Activated CD8-positive, alpha-beta memory T cell treated with anti-CD3 and anti-CD28 coated beads, Interleukin-2, amount 50 U/mL, for 1 hour (primary cell): Measurements from ENCODE around the gene SCGB1D2.
"Not testable (repeated sequence)": the region's sequence is repeated elsewhere in the genome, so short reads cannot be mapped to it uniquely, and the experiment has no call there.

Source experiments
- DNase-seq: peaks from one replicate; pipeline ENCODE4 v3.0.0-alpha.2; 2020; ENCODE audit errors: extremely low read depth

The SCGB1D2 gene, protein sequence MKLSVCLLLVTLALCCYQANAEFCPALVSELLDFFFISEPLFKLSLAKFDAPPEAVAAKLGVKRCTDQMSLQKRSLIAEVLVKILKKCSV

DNA sequence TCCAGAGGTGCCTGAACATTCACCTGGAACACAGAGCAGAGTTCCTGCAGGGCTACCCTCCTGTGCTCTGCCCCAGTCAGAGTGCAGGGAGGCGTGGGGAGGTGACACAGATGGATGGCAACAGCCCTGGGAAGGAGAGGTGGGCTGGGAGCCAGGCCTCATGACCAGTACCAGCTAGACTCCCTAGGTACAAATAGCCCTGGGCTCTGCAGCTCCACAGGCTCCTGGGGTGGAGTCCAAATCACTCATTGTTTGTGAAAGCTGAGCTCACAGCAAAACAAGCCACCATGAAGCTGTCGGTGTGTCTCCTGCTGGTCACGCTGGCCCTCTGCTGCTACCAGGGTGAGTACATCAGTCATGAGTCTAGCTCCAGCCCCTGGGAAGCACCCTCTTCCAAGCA, at the start of gene SCGB1D2:
Gene SCGB1D2 (plus strand): TSS at position 219 of the 400 bp plus-strand sequence. CDS start 69 bp downstream, at position 288.
- DNase-seq, result no peak

- DNase-seq, result no peak
Measured at GRCh38 chr11:62193952-62194351, 48.1 kb upstream of the SCGB1D2 start.

DNA sequence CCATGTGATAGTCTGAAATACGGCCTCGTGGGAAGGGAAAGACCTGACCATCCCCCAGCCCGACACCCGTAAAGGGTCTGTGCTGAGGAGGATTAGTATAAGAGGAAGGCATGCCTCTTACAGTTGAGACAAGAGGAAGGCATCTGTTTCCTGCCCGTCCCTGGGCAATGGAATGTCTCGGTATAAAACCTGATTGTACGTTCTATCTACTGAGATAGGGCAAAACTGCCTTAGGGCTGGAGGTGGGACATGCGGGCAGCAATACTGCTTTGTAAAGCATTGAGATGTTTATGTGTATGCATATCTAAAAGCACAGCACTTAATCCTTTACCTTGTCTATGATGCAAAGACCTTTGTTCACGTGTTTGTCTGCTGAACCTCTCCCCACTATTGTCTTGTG, 47.0 kb upstream of the SCGB1D2 start:
- DNase-seq, result not testable (repeated sequence)

- no peak for DNase-seq
Measured at GRCh38 chr11:62195945-62196344, 46.1 kb upstream of the SCGB1D2 start.

DNA sequence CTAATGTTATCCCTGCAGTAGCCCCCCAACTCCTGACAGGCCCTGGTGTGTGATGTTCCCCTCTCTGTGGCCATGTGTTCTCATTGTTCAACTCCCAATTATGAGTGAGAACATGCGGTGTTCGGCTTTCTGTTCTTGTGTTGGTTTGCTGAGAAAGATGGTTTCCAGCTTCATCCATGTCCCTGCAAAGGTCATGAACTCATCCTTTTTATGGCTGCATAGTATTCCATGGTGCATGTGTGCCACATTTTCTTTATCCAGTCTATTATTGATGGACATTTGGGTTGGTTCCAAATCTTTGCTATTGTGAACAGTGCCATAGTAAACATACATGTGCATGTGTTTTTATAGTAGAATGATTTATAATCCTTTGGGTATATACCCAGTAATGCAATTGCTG, 44.6 kb upstream of the SCGB1D2 start:
- DNase-seq, result not testable (repeated sequence)

DNA sequence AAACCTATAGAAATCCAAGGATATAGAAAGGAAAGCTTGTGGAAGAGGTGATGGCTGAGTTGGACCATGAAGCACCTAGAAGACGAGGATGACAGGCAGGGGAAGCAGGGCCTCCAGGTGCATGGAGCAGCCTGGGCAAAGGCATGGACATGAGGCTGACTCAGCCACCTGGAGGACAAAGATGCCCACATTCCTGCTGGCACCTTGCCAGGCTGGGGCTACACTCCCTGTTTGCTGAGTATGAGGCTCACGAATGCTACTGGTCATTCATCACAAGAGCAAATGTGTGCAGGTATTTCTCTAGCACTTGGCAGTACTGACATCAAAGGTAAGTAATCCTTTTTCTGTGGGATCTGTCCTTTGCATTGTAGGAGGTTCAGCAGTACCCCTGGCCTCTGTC, 40.7 kb upstream of the SCGB1D2 start:
- no peak for DNase-seq

DNA sequence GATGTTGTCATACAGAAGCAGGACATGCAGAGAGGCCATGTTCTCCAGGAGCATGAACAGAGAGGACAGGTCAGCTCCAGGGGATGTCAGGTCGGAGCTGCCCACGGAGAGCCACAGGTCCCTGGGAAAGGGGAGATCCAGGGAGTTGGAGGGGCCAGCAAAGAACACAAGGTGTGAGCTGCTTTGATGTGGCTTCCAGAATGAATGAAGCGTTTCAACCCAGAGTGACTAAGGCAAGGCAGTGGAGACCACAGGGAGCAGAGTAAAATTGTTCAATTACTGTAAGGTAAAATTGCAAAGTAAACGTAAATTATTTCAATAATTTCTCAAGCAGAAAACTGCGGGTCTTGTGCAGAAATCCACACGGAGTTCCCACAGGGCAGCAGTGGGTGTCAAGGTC, 39.1 kb upstream of the SCGB1D2 start:
- no peak for DNase-seq

DNA sequence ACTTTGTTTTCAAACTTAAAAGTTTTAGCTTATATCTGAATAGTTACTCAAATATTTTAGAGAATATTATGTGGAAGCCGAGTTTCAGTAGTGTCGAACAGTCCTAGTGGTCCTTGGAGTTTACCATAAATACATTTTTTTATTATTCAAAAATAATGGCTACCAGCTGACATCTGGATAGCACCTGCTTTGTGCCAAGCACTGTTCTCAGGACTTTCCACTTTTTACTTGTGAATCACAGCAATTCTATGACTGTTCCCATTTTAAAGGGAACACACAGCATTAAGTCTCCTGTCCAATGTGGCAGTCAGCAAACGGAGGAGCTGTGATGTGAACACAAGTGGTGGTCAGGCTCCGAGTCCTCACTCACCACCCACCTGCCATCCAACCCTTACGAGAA, 37.6 kb upstream of the SCGB1D2 start:
- no peak for DNase-seq

- DNase-seq, result no peak
Measured at GRCh38 chr11:62205441-62205840, 36.6 kb upstream of the SCGB1D2 start.

DNA sequence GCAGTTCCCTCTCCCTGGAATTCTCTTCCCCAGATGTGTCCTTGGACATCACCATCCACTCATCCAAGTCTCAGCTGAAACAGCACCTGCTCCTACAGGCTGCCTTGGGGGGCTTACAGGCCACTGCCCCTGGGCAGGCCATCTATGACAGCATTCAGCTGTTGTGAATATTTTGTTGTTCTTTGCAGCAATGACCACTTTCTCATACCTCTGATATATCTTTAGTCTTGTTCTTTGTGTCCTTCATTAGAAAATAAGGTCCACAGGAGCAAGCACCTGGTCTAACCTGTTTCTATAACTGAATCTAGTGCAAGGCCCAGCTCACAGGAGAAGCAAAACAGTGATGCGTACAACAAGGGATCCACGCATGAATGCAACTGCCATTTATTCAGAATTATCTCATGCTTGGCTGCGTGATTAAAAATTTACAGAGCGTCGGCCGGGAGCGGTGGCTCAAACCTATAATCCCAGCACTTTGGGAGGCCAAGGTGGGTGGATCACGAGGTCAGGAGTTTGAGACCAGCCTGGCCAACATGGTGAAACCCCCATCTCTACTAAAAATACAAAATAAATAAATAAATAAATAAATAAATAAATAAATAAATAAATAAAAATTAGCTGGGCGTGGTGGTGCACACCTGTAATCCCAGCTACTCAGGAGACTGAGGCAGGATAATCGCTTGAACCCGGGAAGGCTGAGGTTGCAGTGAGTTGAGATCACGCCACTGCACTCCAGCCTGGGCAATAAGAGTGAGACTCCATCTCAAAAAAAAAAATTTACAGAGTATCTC, 35.6 kb upstream of the SCGB1D2 start:
- DNase-seq, result not testable (repeated sequence)

DNA sequence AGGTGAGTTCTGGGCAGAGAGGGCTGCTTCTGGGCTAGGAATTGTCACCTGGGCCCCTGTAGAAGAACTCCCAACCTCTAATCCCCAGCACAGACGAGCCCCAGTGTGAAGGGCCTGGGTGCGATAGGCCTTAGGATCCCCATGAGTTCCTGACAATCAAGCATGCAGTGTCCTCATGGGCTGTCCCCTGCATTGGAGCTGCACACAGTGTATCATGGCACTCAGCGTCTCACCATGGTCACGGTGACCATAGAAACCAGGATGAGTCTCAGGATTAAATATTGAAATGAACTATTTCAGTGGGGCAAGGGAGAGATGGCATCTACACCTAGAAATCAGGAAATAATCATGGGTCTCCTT, 33.3 kb upstream of the SCGB1D2 start:
- DNase-seq, result no peak

DNA sequence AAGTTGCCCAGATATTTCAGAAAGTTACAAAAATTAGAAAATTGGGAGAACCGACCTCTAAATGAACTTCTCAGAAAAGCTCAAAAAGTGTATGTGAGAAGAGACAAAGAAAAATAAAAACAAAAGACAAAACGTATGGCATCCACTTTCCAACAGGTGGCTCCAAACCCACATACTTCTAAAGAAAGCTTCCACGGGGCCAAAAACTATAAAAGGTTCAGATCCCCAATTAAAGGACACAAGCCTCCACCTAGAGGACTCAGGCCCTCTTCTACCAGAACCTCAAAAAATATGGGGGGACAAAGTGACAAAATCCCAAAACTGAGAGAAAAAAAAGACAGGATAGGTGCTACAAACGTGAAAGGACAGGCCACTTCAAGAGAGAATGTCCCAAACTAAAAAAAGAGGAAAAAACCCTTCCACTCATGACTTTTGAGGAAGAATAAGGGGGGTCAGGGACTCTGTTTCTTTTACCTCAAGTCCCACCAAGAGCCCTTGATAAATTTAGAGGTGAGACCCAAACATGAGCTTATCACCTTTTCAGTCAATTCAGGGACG, 24.8 kb upstream of the SCGB1D2 start:
- DNase-seq, result no peak

DNA sequence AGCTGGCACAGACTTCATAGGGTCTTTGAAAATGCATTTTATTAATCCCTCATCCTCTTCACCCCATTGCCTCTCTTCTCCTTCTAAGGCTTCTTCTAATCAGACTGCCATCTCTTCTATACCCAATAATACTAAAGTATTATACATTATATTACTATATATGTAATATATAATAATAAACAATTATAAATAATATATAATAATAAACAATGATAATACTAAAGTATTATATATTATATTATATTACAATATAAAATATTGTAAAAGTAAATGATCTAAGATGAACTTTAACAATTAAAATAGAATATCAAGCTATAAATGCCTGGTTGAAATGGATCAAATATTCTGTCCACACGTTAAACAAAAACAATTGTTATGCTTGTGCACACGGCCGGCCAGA, 20.5 kb upstream of the SCGB1D2 start:
- no peak for DNase-seq

DNA sequence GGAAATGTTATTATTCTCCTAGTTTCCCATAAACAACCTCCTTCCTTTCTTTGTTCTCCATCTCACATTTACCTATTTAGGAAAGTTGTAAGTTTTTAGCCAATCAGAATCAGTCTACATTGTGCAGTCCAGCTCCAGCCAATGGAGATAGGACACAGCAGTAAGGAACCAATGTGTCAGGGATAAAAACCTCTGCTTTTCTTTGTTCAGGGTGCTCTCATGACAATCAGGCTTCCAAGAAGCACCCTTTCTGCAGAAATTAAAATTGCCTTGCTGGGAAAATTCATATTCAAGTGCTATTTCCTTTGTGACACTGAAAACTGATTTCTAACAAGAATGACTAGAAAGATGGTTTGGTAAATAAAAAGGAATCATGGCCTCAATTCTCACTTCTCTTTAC, 18.9 kb upstream of the SCGB1D2 start:
- DNase-seq, result no peak

- no peak for DNase-seq
Measured at GRCh38 chr11:62233730-62234129, 8.3 kb upstream of the SCGB1D2 start.

GRCh38 chr11:62236187-62236586, 5.9 kb upstream of the SCGB1D2 start:
- no peak for DNase-seq

DNA sequence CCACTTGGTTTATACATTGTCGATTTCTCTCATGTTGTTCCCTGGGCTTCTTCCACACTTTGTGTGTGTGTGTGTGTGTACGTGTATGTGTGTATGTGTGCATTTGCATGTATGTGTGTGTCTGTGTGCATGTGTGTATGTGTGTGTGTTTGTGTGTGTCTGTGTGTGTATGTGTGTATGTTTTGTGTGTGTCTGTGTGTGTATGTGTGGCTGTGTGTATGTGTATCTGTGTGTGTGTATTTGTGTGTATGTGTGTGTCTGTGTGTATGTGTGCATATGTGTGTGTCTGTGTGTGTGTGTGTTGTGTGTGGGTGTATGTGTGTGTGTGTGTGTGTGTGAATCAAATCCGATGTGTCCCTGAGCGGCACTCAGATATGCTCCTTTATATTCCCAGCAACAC, 4.5 kb upstream of the SCGB1D2 start:
- DNase-seq, result no peak

DNA sequence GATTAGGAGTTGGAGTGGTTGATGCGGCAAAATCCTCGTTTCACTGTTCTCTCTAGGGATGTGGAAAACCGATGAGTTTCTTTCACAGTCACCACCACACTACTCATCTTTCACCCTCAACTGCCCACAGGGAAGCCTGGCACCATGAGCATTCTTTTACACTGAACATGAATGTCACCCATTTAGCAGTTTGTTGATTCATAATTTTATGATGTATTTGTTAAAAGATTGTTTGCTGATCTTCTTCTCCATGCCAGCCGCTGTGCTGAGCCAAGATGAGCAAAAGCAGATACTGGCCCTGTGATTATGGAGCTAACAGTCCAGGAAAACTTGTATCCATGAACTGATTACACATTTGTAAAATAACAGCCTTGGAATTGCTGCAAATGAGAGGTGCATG, 3.9 kb upstream of the SCGB1D2 start:
- DNase-seq, result no peak

- no peak for DNase-seq
Measured at GRCh38 chr11:62241095-62241494, 944 bp upstream of the SCGB1D2 start.

DNA sequence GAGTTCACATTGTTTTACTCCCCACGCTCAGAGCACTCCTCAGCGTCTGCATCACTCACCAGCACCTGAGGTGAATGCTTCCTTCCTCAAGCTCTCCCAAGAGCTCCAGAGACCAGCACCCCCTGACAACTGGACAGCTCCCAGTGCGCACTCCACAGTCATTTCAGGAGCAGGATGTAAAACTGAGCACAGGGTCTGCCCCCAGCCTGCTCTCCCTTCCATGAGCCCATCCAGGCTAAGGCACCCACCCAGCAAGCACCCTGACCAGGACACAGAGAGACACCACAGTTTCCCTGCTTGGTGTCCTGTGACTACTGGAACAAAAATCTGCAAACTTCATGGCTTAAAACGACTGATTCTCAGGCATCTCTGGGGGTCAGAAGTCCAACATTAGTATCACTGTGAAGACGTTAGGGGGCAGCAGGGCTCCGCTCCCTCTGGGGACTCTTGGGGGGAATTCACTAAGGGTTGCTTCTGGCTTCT, 3.3 kb downstream of the SCGB1D2 start:
- no peak for DNase-seq

GRCh38 chr11:62251698-62252097, 9.7 kb downstream of the SCGB1D2 start:
- DNase-seq, result no peak

GRCh38 chr11:62253999-62254542, 12.0 kb downstream of the SCGB1D2 start:
- no peak for DNase-seq

DNA sequence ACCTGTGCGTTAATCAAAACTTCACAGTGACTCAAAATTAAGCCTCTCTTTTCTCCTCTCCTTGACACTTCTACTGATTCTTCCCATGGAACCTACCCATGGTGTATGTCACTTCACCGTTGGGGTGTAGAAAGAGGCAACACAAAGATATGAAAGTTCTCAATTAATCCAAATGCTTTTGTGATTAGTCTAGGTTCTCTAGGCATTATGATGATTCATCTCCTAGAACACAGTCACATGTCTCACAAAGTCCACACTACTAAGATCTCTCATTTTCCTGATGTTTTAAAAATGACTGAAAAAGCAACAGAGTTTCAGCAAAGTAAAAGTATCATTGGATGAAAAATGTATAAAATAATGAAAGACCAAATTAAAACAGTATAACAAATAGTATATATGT, 14.2 kb downstream of the SCGB1D2 start:
- DNase-seq, result no peak
